ENCODE results near the gene CCNI. TPM values are rescaled to one million over a fixed set of nuclear protein-coding genes. Genes with fewer than 3 reads are reported as not detected.

The CCNI gene
- total RNA-seq, 2 donors from 2014 or later, result 92.6 to 185 TPM

DNA sequence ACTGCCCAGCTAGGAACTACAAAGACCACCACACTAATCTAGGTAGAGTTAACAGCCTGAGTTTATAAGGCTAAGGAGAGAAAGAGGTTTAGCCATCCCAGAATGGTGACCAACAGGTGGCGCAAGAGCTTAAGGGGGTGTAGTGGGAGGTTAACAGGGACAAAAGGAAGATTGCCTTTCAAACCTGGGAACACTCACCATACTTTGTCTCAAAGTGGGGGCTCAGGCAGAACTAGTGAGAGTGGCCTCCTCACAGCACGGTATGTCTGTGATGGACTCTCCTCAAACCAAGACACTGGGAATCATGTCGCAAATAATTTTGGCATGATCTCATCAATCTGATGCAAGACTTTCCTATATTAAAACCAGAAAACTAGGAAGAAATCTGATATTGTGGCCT, 23.4 kb downstream of the CCNI start:
- intact Hi-C loops (cut with DNase I), result no loop called here
- DNase-seq, result peak; percentile 48 to 68 (median 58)
- peak; percentile 29 to 58 (median 48) for TF ChIP-seq CTCF (IDR thresholded peaks at IDR 0.05)
- no peak for TF ChIP-seq POLR2A (IDR thresholded peaks at IDR 0.05)
- H3K4me1 ChIP-seq, result peaks cover 9% of the 10 kb centered on the region
- H3K27me3 ChIP-seq, result no peaks in the 10 kb centered on the region
- H3K9me3 ChIP-seq, result no peaks in the 10 kb centered on the region
- no peak overlapping the region for H3K27ac ChIP-seq
- H3K4me3 ChIP-seq, result no peak overlapping the region
- peaks cover 4 to 20% of the 10 kb centered on the region in 2 donors for H3K36me3 ChIP-seq (replicated peaks in 1 of 2; ENCODE audit: insufficient read depth in 1 of 2, low read depth in 2 of 2)
- 72 to 82% methylated on average over 3 of the region's 3 CpGs for WGBS, 2 donors
- peak; percentile 47 for ATAC-seq

GRCh38 chr4:77050962-77051361, 24.8 kb downstream of the CCNI start:
- TF ChIP-seq CTCF (IDR thresholded peaks at IDR 0.05) (no peak), POLR2A (IDR thresholded peaks at IDR 0.05) (no peak)
- Histone ChIP-seq H3K27ac (no peak overlapping the region), H3K4me3 (no peak overlapping the region), H3K4me1 (peaks cover 2% of the 10 kb centered on the region), H3K27me3 (no peaks in the 10 kb centered on the region), H3K36me3 (replicated peaks in 1 of 2; ENCODE audit: insufficient read depth in 1 of 2, low read depth in 2 of 2) (peaks cover 0 to 16% of the 10 kb centered on the region in 2 donors), H3K9me3 (no peaks in the 10 kb centered on the region)
- ATAC-seq (no peak), DNase-seq (no peak)
- WGBS, 2 donors, result 82 to 88% methylated on average over 3 of the region's 3 CpGs
- intact Hi-C loops (cut with DNase I), result no loop called here

- H3K27me3 ChIP-seq, result no peaks in the 10 kb centered on the region
- H3K9me3 ChIP-seq, result no peaks in the 10 kb centered on the region
- ATAC-seq, result no peak
- peaks cover 0 to 8% of the 10 kb centered on the region in 2 donors for H3K36me3 ChIP-seq (replicated peaks in 1 of 2; ENCODE audit: insufficient read depth in 1 of 2, low read depth in 2 of 2)
- no peak for DNase-seq
- peak in 5 of 7 experiments; percentile 14 to 28 (median 23) for TF ChIP-seq CTCF (IDR thresholded peaks at IDR 0.05)
- TF ChIP-seq POLR2A (IDR thresholded peaks at IDR 0.05), result no peak
- intact Hi-C loops (cut with DNase I), result loop anchor here (10.0 kb wide), 1 partner anchor 112 kb away; no protein-coding TSS in a partner anchor
- H3K4me3 ChIP-seq, result no peak overlapping the region
- H3K27ac ChIP-seq, result no peak overlapping the region
- no peaks in the 10 kb centered on the region for H3K4me1 ChIP-seq
Observed at GRCh38 chr4:77047037-77047436, 28.8 kb downstream of the CCNI start.

DNA sequence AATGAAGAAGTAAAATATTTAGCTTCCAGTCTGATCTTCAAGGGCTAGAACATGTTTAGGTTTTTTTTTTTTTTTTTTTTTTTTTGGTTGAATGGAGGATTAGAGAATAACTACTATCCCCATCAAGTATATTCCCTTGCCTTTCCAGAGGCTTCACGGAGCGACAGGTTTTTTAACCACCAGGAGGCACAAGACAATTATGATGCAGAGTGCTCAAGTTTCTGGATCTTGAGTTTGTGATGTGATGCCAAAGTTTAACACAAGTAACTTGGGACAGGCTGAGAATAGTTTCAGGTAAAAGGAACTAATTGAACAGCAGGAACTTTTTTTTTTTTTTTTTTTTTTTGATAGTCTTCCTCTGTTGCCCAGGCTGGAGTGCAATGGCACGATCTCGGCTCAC, 30.3 kb downstream of the CCNI start:
- DNase-seq (no peak), ATAC-seq (no peak)
- Histone ChIP-seq H3K27ac (no peak overlapping the region), H3K9me3 (no peaks in the 10 kb centered on the region), H3K4me3 (no peak overlapping the region), H3K36me3 (replicated peaks in 1 of 2; ENCODE audit: insufficient read depth in 1 of 2, low read depth in 2 of 2) (peaks cover 0 to 2% of the 10 kb centered on the region in 2 donors), H3K4me1 (no peaks in the 10 kb centered on the region), H3K27me3 (no peaks in the 10 kb centered on the region)
- intact Hi-C loops (cut with DNase I), result loop anchor here (10.0 kb wide), 1 partner anchor 111 kb away; no protein-coding TSS in a partner anchor
- 86 to 91% methylated on average over 4 of the region's 4 CpGs for WGBS, 2 donors
- TF ChIP-seq CTCF (IDR thresholded peaks at IDR 0.05), result no peak
- no peak for TF ChIP-seq POLR2A (IDR thresholded peaks at IDR 0.05)

DNA sequence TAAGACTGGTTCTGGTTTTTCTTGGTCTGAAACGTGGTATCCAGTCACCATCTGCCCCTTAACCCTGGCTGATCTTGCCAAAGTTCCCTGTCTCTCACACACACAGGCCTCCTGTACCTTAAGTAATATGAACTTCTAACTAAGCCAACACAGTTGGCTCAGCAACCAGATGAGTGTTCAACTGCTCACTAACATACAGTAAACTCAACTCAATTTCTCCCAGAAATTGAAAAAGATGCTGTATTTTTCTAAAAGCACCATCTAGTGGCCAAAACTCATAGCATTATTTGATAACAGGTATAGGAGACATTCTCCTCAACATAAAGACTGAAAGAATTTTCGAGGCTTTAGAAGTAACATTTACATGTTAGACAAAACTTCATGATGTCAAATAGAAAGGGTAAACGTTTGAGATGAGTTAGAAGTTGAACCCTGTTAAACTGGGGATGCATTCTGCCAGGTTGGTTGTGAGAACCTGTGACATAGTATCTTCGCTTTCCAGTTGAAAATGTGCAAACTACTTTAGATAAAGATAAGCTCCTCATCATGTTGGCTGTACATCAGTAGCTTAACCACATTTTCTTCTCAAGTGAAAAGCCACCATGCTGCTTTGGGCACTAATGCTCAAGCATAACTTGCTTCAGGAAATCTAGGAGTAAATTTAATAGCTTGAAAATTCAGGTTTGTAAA, 31.2 kb downstream of the CCNI start:
- Histone ChIP-seq H3K9me3 (no peaks in the 10 kb centered on the region), H3K36me3 (replicated peaks in 1 of 2; ENCODE audit: insufficient read depth in 1 of 2, low read depth in 2 of 2) (peaks cover 0 to 2% of the 10 kb centered on the region in 2 donors), H3K27me3 (no peaks in the 10 kb centered on the region), H3K4me3 (no peak overlapping the region), H3K4me1 (no peaks in the 10 kb centered on the region), H3K27ac (no peak overlapping the region)
- intact Hi-C loops (cut with DNase I), result loop anchor here (10.0 kb wide), 1 partner anchor 110 kb away; no protein-coding TSS in a partner anchor
- no peak for TF ChIP-seq POLR2A (IDR thresholded peaks at IDR 0.05)
- peak; percentile 36 to 59 (median 53) for TF ChIP-seq CTCF (IDR thresholded peaks at IDR 0.05)
- DNase-seq (no peak), ATAC-seq (peak; percentile 42)
- WGBS, 2 donors, result 52 to 62% methylated on average over 4 of the region's 4 CpGs
